Fibroblast of peridontal ligament (primary cell): Measurements from ENCODE around the gene PIK3C3.
A peak's percentile ranks its signal among the peaks of the same experiment; 100 is the strongest.

Experiments used
- DNase-seq: peaks from one replicate; pipeline ENCODE4 v3.0.0-alpha.2; 2010; ENCODE audit errors: extremely low read depth

PIK3C3 gene

GRCh38 chr18:41954827-41955613 is at the start of gene PIK3C3:
PIK3C3 (plus strand) TSS chr18:41955234; CDS start chr18:41955292, 58 bp downstream.
- peak; percentile 99 for DNase-seq

- DNase-seq = no peak
Measured at GRCh38 chr18:41905786-41906527, 49.1 kb upstream of the PIK3C3 start.

GRCh38 chr18:41906528-41907146 is 48.4 kb upstream of the PIK3C3 start:
- peak; percentile 74 for DNase-seq

- no peak for DNase-seq
Measured at GRCh38 chr18:41917181-41917580, 37.9 kb upstream of the PIK3C3 start.

- DNase-seq = no peak
Measured at GRCh38 chr18:41921770-41922169, 33.3 kb upstream of the PIK3C3 start.

GRCh38 chr18:41922176-41922575 is 32.9 kb upstream of the PIK3C3 start:
- no peak for DNase-seq

- no peak for DNase-seq
Measured at GRCh38 chr18:41922841-41923240, 32.2 kb upstream of the PIK3C3 start.

- no peak for DNase-seq
Measured at GRCh38 chr18:41923446-41923845, 31.6 kb upstream of the PIK3C3 start.

GRCh38 chr18:41928581-41928980 is 26.5 kb upstream of the PIK3C3 start:
- no peak for DNase-seq

- DNase-seq = no peak
Measured at GRCh38 chr18:41932899-41933298, 22.1 kb upstream of the PIK3C3 start.

- no peak for DNase-seq
Measured at GRCh38 chr18:41933778-41934177, 21.3 kb upstream of the PIK3C3 start.

GRCh38 chr18:41936471-41937134 is 18.4 kb upstream of the PIK3C3 start:
- peak; percentile 60 for DNase-seq

GRCh38 chr18:41938445-41938844 is 16.6 kb upstream of the PIK3C3 start:
- peak; percentile 77 for DNase-seq

- DNase-seq = no peak
Measured at GRCh38 chr18:41939326-41939725, 15.7 kb upstream of the PIK3C3 start.

GRCh38 chr18:41940506-41941215 is 14.4 kb upstream of the PIK3C3 start:
- peak; percentile 75 for DNase-seq

GRCh38 chr18:41942254-41942653 is 12.8 kb upstream of the PIK3C3 start:
- no peak for DNase-seq

GRCh38 chr18:41948544-41949110 is 6.4 kb upstream of the PIK3C3 start:
- no peak for DNase-seq

GRCh38 chr18:41949206-41949920 is 5.7 kb upstream of the PIK3C3 start:
- no peak for DNase-seq

GRCh38 chr18:41955688-41956087 is 654 bp downstream of the PIK3C3 start:
- peak; percentile 26 for DNase-seq

- DNase-seq = no peak
Measured at GRCh38 chr18:41959045-41959444, 4.0 kb downstream of the PIK3C3 start.
